ENCODE data around the gene GDF7.

GRCh38 chr2:20649976-20650375 is 17.0 kb upstream of the GDF7 start:
- no peak for TF ChIP-seq MXI1 (IDR thresholded peaks at IDR 0.05; ENCODE audit: low read depth, low read length)
- no peak for TF ChIP-seq POLR2AphosphoS5 (IDR thresholded peaks at IDR 0.05; ENCODE audit: low read length)
- TF ChIP-seq EZH2 (IDR thresholded peaks at IDR 0.05; ENCODE audit: borderline replicate concordance, control insufficient read depth, low read depth, low read length) = no peak
- TF ChIP-seq, protein P1, sequence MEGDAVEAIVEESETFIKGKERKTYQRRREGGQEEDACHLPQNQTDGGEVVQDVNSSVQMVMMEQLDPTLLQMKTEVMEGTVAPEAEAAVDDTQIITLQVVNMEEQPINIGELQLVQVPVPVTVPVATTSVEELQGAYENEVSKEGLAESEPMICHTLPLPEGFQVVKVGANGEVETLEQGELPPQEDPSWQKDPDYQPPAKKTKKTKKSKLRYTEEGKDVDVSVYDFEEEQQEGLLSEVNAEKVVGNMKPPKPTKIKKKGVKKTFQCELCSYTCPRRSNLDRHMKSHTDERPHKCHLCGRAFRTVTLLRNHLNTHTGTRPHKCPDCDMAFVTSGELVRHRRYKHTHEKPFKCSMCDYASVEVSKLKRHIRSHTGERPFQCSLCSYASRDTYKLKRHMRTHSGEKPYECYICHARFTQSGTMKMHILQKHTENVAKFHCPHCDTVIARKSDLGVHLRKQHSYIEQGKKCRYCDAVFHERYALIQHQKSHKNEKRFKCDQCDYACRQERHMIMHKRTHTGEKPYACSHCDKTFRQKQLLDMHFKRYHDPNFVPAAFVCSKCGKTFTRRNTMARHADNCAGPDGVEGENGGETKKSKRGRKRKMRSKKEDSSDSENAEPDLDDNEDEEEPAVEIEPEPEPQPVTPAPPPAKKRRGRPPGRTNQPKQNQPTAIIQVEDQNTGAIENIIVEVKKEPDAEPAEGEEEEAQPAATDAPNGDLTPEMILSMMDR (IDR thresholded peaks at IDR 0.05 in 2 of 3, conservative IDR thresholded peaks at IDR 0.05 in 1 of 3; ENCODE audit: control insufficient read depth in 2 of 3, extremely low read depth in 1 of 3, insufficient read depth in 1 of 3, low read depth in 3 of 3, low read length in 3 of 3) = no peak
- TF ChIP-seq POLR2A (IDR thresholded peaks at IDR 0.05; ENCODE audit: low read depth, low read length) = no peak
- TF ChIP-seq ZNF274 (IDR thresholded peaks at IDR 0.05; ENCODE audit: insufficient read depth, insufficient read length) = no peak
- no peak for TF ChIP-seq NFIC (IDR thresholded peaks at IDR 0.05; ENCODE audit: low read depth, low read length)
- TF ChIP-seq SMAD1 (IDR thresholded peaks at IDR 0.05; ENCODE audit: low read depth, partially characterized antibody) = no peak
- TF ChIP-seq NRF1 (conservative IDR thresholded peaks at IDR 0.05; ENCODE audit: low read depth, low read length) = no peak
- TF ChIP-seq MLLT1 (IDR thresholded peaks at IDR 0.05) = no peak
- TF ChIP-seq CREB1 (IDR thresholded peaks at IDR 0.05; ENCODE audit: low read depth) = no peak
- no peak for TF ChIP-seq TCF7 (IDR thresholded peaks at IDR 0.05; ENCODE audit: borderline replicate concordance)
- no peak for TF ChIP-seq MYC (IDR thresholded peaks at IDR 0.05; ENCODE audit: insufficient read depth, insufficient read length, insufficient replicate concordance, low read length, severe bottlenecking)
